ENCODE measurements around the gene HGS.
"Not testable (repeated sequence)": the region's sequence is repeated elsewhere in the genome, so short reads cannot be mapped to it uniquely, and the experiment has no call there.

HGS gene

GRCh38 chr17:81656118-81656743 lies 27.6 kb upstream of the HGS start, which contains the start of gene PDE6G:
Gene PDE6G (minus strand): TSS chr17:81656542. CDS start chr17:81653305, 3,237 bp downstream.
- DNase-seq (ENCODE audit: low read depth) = no peak

GRCh38 chr17:81656835-81657234 lies 27.0 kb upstream of the HGS start:
- DNase-seq (ENCODE audit: low read depth) = no peak

GRCh38 chr17:81659038-81659437 lies 24.8 kb upstream of the HGS start:
- DNase-seq (ENCODE audit: low read depth) = no peak

GRCh38 chr17:81660441-81660840 lies 23.4 kb upstream of the HGS start:
- DNase-seq (ENCODE audit: low read depth) = no peak

GRCh38 chr17:81662002-81662401 lies 21.8 kb upstream of the HGS start:
- no peak for DNase-seq (ENCODE audit: low read depth)

- DNase-seq (ENCODE audit: low read depth) = no peak
These were observed 19.8 kb upstream of the HGS start for GRCh38 chr17:81664051-81664470.

GRCh38 chr17:81665205-81666091 lies 18.4 kb upstream of the HGS start:
- peak; percentile 44 for DNase-seq (ENCODE audit: low read depth)

- no peak for DNase-seq (ENCODE audit: low read depth)
These were observed 17.8 kb upstream of the HGS start for GRCh38 chr17:81666092-81666341.

- peak; percentile 89 for DNase-seq (ENCODE audit: low read depth)
These were observed 17.2 kb upstream of the HGS start, which contains the start of the genes CCDC137 and OXLD1 for GRCh38 chr17:81666342-81667191. Gene CCDC137 (plus strand): TSS chr17:81666737. CDS start chr17:81666767, 30 bp downstream. Gene OXLD1 (minus strand): TSS chr17:81666605. CDS start chr17:81666577, 28 bp downstream.

GRCh38 chr17:81667754-81668153 lies 16.1 kb upstream of the HGS start:
- DNase-seq (ENCODE audit: low read depth) = no peak

GRCh38 chr17:81672504-81672903 lies 11.3 kb upstream of the HGS start:
- no peak for DNase-seq (ENCODE audit: low read depth)

- DNase-seq (ENCODE audit: low read depth) = no peak
These were observed 10.9 kb upstream of the HGS start for GRCh38 chr17:81672954-81673353.

- DNase-seq (ENCODE audit: low read depth) = no peak
These were observed 10.1 kb upstream of the HGS start for GRCh38 chr17:81673561-81674258.

- DNase-seq (ENCODE audit: low read depth) = not testable (repeated sequence)
These were observed 8.1 kb upstream of the HGS start for GRCh38 chr17:81675515-81676221.

GRCh38 chr17:81676906-81677305 lies 6.9 kb upstream of the HGS start:
- DNase-seq (ENCODE audit: low read depth) = no peak

- DNase-seq (ENCODE audit: low read depth) = no peak
These were observed 3.7 kb upstream of the HGS start for GRCh38 chr17:81680150-81680549.

GRCh38 chr17:81681672-81682071 lies 2.1 kb upstream of the HGS start:
- no peak for DNase-seq (ENCODE audit: low read depth)

GRCh38 chr17:81682565-81683207 lies 1.1 kb upstream of the HGS start:
- DNase-seq (ENCODE audit: low read depth) = no peak

GRCh38 chr17:81683208-81683583 lies 615 bp upstream of the HGS start:
- DNase-seq (ENCODE audit: low read depth) = no peak

GRCh38 chr17:81684442-81684911 lies 666 bp downstream of the HGS start:
- DNase-seq (ENCODE audit: low read depth) = no peak

- no peak for DNase-seq (ENCODE audit: low read depth)
These were observed 1.3 kb downstream of the HGS start for GRCh38 chr17:81685108-81685507.

All from stimulated activated CD8-positive, alpha-beta memory T cell treated with anti-CD3 and anti-CD28 coated beads, Interleukin-12 subunit alpha, Interleukin-12 subunit beta, amount 100 ng/mL, for 4 hours (primary cell).